Panc1 (cell line): ENCODE results near the gene TMEM229B. TPM values are rescaled to one million over a fixed set of nuclear protein-coding genes. Genes with fewer than 3 reads are reported as not detected.
A peak's percentile ranks its signal among the peaks of the same experiment; 100 is the strongest.

Source experiments
- ATAC-seq: fragments of 200-7000 bp; cut with Tn5 transposase; 2 replicates; pipeline ENCODE4 v1.9.1; 2020; ENCODE audit warnings: mild to moderate bottlenecking, moderate library complexity
- BruUV-seq: library from RNA; stranded (reverse); fragments of 400-500 nt; replicated peaks from 2 replicates; lab custom pipeline; 2021; lab: Mats Ljungman, UMichigan
- CTCF ChIA-PET: fragments of 300-600 bp; sonication (Branson Sonifier 250); formaldehyde crosslinking; loops from one replicate; lab custom pipeline; 2022; ENCODE audit warnings: antibody characterized with exemption; lab: Charles Lee
- POLR2A ChIA-PET: fragments of 300-600 bp; sonication (Branson Sonifier 250); formaldehyde crosslinking; loops from one replicate; lab custom pipeline; 2022; ENCODE audit warnings: antibody characterized with exemption; lab: Charles Lee
- DNase-seq: peaks from one replicate; pipeline ENCODE4 v3.0.0-alpha.2; 2010; ENCODE audit warnings: low read depth, low spot score
- H3K27ac ChIP-seq: 2 replicates; pipeline ENCODE4 v1.5.1; 2011; ENCODE audit warnings: mild to moderate bottlenecking, low read length, inconsistent platforms
- H3K27me3 ChIP-seq: fragments of 200-500 bp; sonication (Bioruptor generic); 2 replicates; pipeline ENCODE4 v1.6.0; 2014; ENCODE audit warnings: low read length, inconsistent platforms; ENCODE audit not compliant: control insufficient read depth, insufficient read depth
- H3K36me3 ChIP-seq: fragments of 200-500 bp; sonication (Bioruptor generic); 2 replicates; pipeline ENCODE4 v1.5.1; 2014; ENCODE audit warnings: inconsistent platforms, mild to moderate bottlenecking, low read length, moderate library complexity; ENCODE audit not compliant: control insufficient read depth, insufficient read depth
- H3K4me1 ChIP-seq: 2 replicates; pipeline ENCODE4 v1.5.1; 2011; ENCODE audit warnings: inconsistent platforms, mild to moderate bottlenecking, low read length, moderate library complexity; ENCODE audit not compliant: control insufficient read depth, insufficient read depth
- H3K4me3 ChIP-seq, 2 experiments: 2 replicates each; pipeline ENCODE4 v1.5.1; 2011 to 2012; ENCODE audit warnings: low read depth in 2 of 2, low read length in 2 of 2, mild to moderate bottlenecking in 2 of 2, inconsistent platforms in 1 of 2, moderate library complexity in 1 of 2
- H3K9me3 ChIP-seq: fragments of 200-500 bp; sonication (Bioruptor generic); 2 replicates; pipeline ENCODE4 v1.5.1; 2014; ENCODE audit warnings: low read depth, mild to moderate bottlenecking, inconsistent platforms, low read length, moderate library complexity; ENCODE audit not compliant: control insufficient read depth, insufficient read depth
- CTCF ChIP-seq: fragments of 450-650 bp; IDR thresholded peaks from 2 replicates; pipeline ENCODE4 v1.5.1; 2017; ENCODE audit warnings: mild to moderate bottlenecking
- POLR2AphosphoS5 ChIP-seq: IDR thresholded peaks from 2 replicates; pipeline ENCODE4 v1.6.1; 2012; ENCODE audit warnings: mild to moderate bottlenecking, low read depth, low read length, moderate library complexity
- REST ChIP-seq, 2 experiments: IDR thresholded peaks; 2 replicates each; pipeline ENCODE4 v1.6.1; 2011 to 2012; ENCODE audit warnings: low read depth in 2 of 2, control low read depth in 1 of 2, low read length in 1 of 2, mild to moderate bottlenecking in 1 of 2, moderate library complexity in 1 of 2; ENCODE audit not compliant: insufficient read depth in 1 of 2
- SIN3A ChIP-seq: IDR thresholded peaks from 2 replicates; pipeline ENCODE4 v1.6.1; 2012; ENCODE audit warnings: low read depth, mild to moderate bottlenecking, low read length, moderate library complexity, borderline replicate concordance; ENCODE audit not compliant: insufficient read depth
- TCF7L2 ChIP-seq: IDR thresholded peaks from 2 replicates; pipeline ENCODE4 v1.6.1; 2011; ENCODE audit warnings: mild to moderate bottlenecking, low read depth, low read length, inconsistent platforms
- in situ Hi-C: cut with HindIII; loops from 2 replicates; pipeline ENCODE4 v1.10.0; 2016; ENCODE audit warnings: low sequenced_read_pairs, low pct_unique_long_range_greater_than_20kb
- intact Hi-C: fragments of 100-400 bp; cut with micrococcal nuclease; formaldehyde crosslinking; loops from one replicate; pipeline ENCODE4 v1.10.0; 2022; ENCODE audit not compliant: unreplicated experiment
- total RNA-seq: library from RNA; stranded (reverse); gene quantifications from one replicate; pipeline ENCODE4 v1.2.1, GENCODE V29; 2021; ENCODE audit not compliant: unreplicated experiment

The TMEM229B gene
- total RNA-seq, 1 experiment from 2014 or later, result 1.6 TPM

- Histone ChIP-seq H3K9me3 (no peaks in the 10 kb centered on the region), H3K4me1 (no peaks in the 10 kb centered on the region), H3K27ac (peak within 1 kb of the TSS; percentile 70), H3K4me3 (peak within 1 kb of the TSS; percentile 52 to 54), H3K27me3 (no peaks in the 10 kb centered on the region), H3K36me3 (no peaks in the 10 kb centered on the region; the same call in 1 of the 2 replicates)
- intact Hi-C loops, result no loop called here
- ATAC-seq (peak; percentile 97), DNase-seq (no peak)
- ChIA-PET POLR2A (interaction anchor here (0.6 kb wide), 1 partner anchor 10 kb away, joined by 4 read pairs; no protein-coding TSS in a partner anchor), CTCF (no interaction called here)
- TF ChIP-seq POLR2AphosphoS5 (peak; percentile 37), TCF7L2 (no peak), SIN3A (no peak), CTCF (0 out of 2 replicates have a peak, but pooled peaks have one; percentile 7), REST (IDR thresholded peaks at IDR 0.05; ENCODE audit: insufficient read depth in 1 of 2, low read depth in 2 of 2, low read length in 1 of 2) (no peak)
- in situ Hi-C loops, result no loop called here
- no TSS peak for BruUV-seq
Observed at GRCh38 chr14:67532998-67533753, 44.7 kb upstream of the TMEM229B start, which contains the start of gene PLEKHH1. TSS of gene PLEKHH1 (plus strand) at chr14:67533290. CDS start at chr14:67541868, 8,578 bp downstream.

GRCh38 chr14:67532606-67532997 lies 44.1 kb upstream of the TMEM229B start:
- ATAC-seq (no peak), DNase-seq (no peak)
- POLR2A ChIA-PET, result interaction anchor here (0.6 kb wide), 1 partner anchor 10 kb away, joined by 4 read pairs; no protein-coding TSS in a partner anchor
- no peaks in the 10 kb centered on the region for H3K27me3 ChIP-seq
- H3K9me3 ChIP-seq, result no peaks in the 10 kb centered on the region
- no TSS peak for BruUV-seq
- H3K4me3 ChIP-seq, result peak overlapping the region; percentile 52 to 54
- peak overlapping the region; percentile 70 for H3K27ac ChIP-seq
- in situ Hi-C loops (no loop called here), intact Hi-C loops (no loop called here)
- TF ChIP-seq REST (IDR thresholded peaks at IDR 0.05; ENCODE audit: insufficient read depth in 1 of 2, low read depth in 2 of 2, low read length in 1 of 2) (no peak), TCF7L2 (no peak), SIN3A (no peak), CTCF (no peak), POLR2AphosphoS5 (no peak)
- CTCF ChIA-PET, result no interaction called here
- no peaks in the 10 kb centered on the region for H3K4me1 ChIP-seq
- no peaks in the 10 kb centered on the region; the same call in 1 of the 2 replicates for H3K36me3 ChIP-seq
